ENCODE measurements around the gene ANKRD11. TPM values are rescaled to one million over a fixed set of nuclear protein-coding genes. Genes with fewer than 3 reads are reported as not detected.
"Not testable (repeated sequence)": the region's sequence is repeated elsewhere in the genome, so short reads cannot be mapped to it uniquely, and the experiment has no call there.

ANKRD11 gene
- total RNA-seq, 2 experiments from 2014 or later: 199 to 208 TPM

DNA sequence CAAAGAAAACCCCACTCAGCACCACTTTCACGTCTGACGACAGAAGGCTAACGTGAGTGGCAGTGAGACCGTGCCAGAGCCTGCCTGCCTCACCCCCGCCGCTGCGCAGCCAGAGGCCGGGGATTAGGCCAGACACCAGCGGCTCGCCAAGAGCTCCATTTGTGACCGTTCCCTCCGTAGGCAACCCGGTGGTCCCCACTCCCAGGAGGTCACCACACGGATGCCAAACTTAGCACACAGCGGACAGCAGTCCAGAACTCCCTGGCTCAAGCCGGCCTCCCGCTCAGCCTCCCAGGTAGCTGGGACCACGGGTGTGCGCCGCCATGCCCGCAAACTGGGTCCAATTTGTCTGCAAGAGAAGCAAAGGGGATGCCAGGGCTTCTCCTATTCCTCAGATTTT, 104.6 kb downstream of the ANKRD11 start:
- ChIA-PET POLR2A (no interaction called here), CTCF (no interaction called here)
- DNase-seq: no peak
- peak overlapping the region; percentile 3 for H3K27ac Mint-ChIP-seq
- peaks cover 73% of the 10 kb centered on the region for H3K4me1 Mint-ChIP-seq
- H3K9me3 Mint-ChIP-seq: peaks cover 4% of the 10 kb centered on the region
- H3K27me3 Mint-ChIP-seq: no peaks in the 10 kb centered on the region
- H3K4me3 Mint-ChIP-seq: no peak overlapping the region
- H3K36me3 Mint-ChIP-seq (ENCODE audit: low read depth): peaks cover 27% of the 10 kb centered on the region

DNA sequence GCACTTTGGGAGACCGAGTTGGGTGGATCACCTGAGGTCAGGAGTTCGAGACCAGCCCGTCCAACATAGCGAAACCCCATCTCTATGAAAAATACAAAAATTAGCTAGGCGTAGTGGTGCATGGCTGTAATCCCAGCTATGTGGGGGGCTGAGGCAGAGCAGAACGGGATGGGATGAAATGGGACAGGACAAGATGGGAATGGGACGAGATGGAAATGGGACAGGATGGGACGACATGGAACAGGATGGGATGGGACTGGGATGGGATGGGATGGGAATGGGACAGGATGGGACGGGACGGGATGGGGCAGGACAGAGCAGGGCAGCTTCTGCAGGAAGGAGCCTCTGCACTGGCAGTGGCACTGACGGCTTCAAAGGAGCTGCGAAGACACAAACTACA, 106.1 kb downstream of the ANKRD11 start:
- Mint-ChIP-seq H3K36me3 (ENCODE audit: low read depth) (peaks cover 27% of the 10 kb centered on the region), H3K4me3 (peak overlapping the region; percentile 4), H3K9me3 (peaks cover under 1% of the 10 kb centered on the region), H3K27me3 (no peaks in the 10 kb centered on the region), H3K4me1 (peaks cover 81% of the 10 kb centered on the region), H3K27ac (peak overlapping the region; percentile 58)
- ChIA-PET POLR2A (interaction anchor here (1.3 kb wide), 1 partner anchor 49 kb away, joined by 4 read pairs; no protein-coding TSS in a partner anchor), CTCF (interaction anchor here (0.7 to 1.2 kb wide), 2 partner anchors 13 to 51 kb away, joined by 3 read pairs; no protein-coding TSS in a partner anchor)
- DNase-seq: no peak

DNA sequence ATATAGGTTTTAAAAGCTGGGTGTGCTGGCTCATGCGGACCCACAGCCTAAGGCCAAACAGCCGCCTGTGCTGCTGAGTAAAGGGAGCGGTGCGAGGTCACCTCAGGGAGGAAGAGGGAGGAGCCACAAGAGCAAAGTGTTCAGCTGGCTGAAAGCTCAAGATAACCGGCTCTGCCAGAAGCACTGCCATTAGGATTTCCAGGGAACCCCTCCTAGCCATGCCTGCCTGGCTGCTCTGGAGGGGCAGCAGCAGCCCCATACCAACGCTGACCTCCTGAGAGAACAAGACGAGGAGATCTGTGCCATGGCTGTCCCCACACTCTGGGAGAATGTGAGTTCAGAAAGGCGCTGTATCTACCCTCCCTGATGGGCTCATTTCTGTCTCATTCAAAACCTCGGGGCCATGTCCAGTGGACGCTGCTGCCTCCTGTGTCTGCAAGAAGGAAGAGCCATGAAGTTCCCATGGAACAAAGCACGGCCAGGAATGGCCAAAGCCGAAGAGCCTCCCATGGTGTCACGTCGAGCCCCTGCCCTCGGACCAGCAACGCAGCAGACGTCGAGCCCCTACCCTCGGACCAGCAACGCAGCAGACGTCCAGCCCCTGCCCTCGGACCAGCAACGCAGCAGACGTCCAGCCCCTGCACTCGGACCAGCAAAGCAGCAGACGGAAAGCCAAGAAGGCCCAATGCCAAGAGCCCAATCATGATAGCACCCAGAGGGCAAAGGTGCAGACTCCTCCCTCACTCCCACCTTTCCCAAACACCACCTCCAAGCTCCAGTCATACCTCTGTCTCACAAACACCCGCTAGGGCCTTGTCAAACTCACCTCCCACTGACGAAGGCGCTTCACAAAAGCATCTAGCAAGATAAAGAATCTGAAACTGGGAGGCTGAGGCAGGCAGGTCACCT, 107.0 kb downstream of the ANKRD11 start:
- peak overlapping the region; percentile 87 for H3K27ac Mint-ChIP-seq
- H3K4me1 Mint-ChIP-seq: peaks cover 74% of the 10 kb centered on the region
- H3K36me3 Mint-ChIP-seq (ENCODE audit: low read depth): peaks cover 21% of the 10 kb centered on the region
- peak overlapping the region; percentile 58 for H3K4me3 Mint-ChIP-seq
- no peaks in the 10 kb centered on the region for H3K27me3 Mint-ChIP-seq
- POLR2A ChIA-PET: interaction anchor here (1.1 to 1.3 kb wide), 2 partner anchors 48 to 69 kb away, joined by 3 to 4 read pairs; no protein-coding TSS in a partner anchor
- peak; percentile 53 for DNase-seq
- CTCF ChIA-PET: interaction anchor here (1.2 to 1.4 kb wide), 2 partner anchors 50 to 52 kb away, joined by 3 read pairs; no protein-coding TSS in a partner anchor
- H3K9me3 Mint-ChIP-seq: no peaks in the 10 kb centered on the region

DNA sequence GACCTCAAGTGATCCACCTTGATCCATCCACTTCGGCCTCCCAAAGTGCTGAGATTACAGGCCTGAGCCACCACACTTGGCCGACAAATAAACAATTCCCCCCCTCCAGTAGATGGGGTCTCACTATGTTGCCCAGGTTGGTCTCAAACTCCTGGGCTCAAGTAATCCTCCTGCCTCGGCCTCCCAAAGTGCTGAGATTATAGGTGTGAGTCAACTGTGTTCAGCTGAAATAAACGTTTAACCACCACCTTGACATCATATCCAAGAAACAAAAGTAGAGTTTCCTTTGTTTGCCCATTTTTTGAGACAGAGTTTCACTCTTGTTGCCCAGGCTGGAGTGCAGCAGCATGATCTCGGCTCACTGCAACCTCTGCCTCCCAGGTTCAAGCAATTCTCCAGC, 107.8 kb downstream of the ANKRD11 start:
- Mint-ChIP-seq H3K27ac (peak overlapping the region; percentile 87), H3K4me1 (peaks cover 73% of the 10 kb centered on the region), H3K36me3 (ENCODE audit: low read depth) (peaks cover 21% of the 10 kb centered on the region)
- H3K27me3 Mint-ChIP-seq, DNase-seq, H3K9me3 Mint-ChIP-seq, H3K4me3 Mint-ChIP-seq: not testable (repeated sequence)
- CTCF ChIA-PET: interaction anchor here (0.7 to 1.4 kb wide), 2 partner anchors 50 to 105 kb away, joined by 3 read pairs; no protein-coding TSS in a partner anchor
- POLR2A ChIA-PET: interaction anchor here (0.6 to 1.1 kb wide), 2 partner anchors 68 to 122 kb away, joined by 3 read pairs; no protein-coding TSS in a partner anchor

DNA sequence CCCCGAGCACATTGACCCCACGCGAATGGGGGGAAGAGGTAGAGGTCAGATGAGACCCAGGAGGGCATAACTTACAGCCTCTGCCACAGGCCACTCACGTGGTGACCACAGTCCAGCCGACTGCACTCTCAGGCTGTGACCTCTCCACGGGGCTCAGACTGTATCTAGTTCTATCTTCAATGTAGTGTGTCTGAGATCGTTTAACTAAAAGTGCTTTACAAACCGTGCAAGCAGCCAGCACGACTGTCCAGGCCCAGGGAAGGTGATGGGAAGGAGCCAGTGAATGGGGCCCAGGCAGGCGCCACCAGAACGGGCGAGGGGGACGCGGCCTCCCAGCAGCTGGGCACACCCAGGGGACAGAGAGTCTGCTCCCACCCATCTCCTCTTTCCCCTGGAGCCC, 108.6 kb downstream of the ANKRD11 start:
- DNase-seq: no peak
- POLR2A ChIA-PET: no interaction called here
- no peaks in the 10 kb centered on the region for H3K9me3 Mint-ChIP-seq
- H3K4me1 Mint-ChIP-seq: peaks cover 73% of the 10 kb centered on the region
- H3K36me3 Mint-ChIP-seq (ENCODE audit: low read depth): peaks cover 22% of the 10 kb centered on the region
- no peak overlapping the region for H3K4me3 Mint-ChIP-seq
- CTCF ChIA-PET: no interaction called here
- peak overlapping the region; percentile 47 for H3K27ac Mint-ChIP-seq
- no peaks in the 10 kb centered on the region for H3K27me3 Mint-ChIP-seq

DNA sequence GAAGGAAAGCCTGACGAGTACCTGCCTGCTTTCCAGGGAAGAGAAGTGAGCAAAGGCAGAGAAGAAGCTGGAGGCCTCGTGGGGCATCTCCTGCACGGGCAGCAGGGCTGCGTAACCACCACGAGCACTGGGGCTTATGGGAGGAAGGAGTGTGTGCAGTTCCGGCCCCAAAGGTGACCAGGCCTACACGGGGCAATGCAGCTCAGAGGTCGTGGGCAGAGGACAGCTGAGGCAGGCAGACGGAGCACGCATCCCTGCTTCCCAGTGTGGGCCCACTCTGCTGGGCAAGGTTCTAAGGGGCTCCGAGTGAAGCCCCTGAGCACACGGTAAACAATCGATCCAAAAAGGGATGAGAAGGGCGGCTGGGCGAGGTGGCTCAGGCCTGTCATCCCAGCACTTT, 109.7 kb downstream of the ANKRD11 start:
- Mint-ChIP-seq H3K9me3 (peaks cover 2% of the 10 kb centered on the region), H3K27ac (no peak overlapping the region), H3K36me3 (ENCODE audit: low read depth) (peaks cover 25% of the 10 kb centered on the region)

DNA sequence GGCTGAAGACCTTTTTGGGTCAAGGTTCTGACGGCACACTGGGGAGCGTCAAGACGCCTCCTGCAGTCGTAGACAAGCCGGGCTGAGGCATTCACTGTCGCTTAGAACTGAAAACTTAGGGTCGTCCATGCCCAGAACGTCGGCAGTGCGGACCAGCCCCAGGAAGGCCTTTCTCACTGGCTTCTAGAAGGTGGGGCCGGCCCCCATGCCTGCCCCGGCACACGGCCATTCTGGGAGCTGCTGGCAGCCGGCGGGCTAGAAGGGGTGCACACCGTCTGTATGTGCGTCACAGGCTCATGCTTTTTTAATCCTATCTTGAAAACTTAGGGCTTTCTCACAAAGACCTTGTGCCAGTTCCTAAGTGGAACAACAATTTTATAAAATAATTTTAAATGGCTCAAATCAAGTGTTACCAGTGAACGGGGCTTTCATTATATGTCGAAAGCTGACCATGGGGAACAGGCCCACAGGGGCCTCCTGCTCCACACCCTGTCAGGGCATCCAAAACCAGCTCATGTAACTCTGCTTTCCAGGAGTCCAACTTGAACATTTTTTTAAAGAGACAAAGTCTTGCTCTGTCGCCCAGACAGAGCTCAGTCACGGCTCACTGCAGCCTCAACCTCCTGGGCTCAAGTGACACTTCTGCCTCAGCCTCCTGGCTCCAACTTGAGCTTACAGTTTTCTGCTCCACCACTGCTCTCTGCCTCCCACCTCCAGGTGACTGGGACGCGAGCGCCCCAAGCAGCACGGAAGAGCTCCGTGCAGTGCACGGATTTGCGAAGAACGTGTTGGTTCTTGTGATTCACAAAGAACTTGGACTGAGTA, 111.2 kb downstream of the ANKRD11 start:
- POLR2A ChIA-PET: interaction anchor here (1.0 to 1.6 kb wide), 5 partner anchors 9 to 138 kb away, joined by 3 to 4 read pairs (median 4); no protein-coding TSS in a partner anchor
- DNase-seq: no peak
- Mint-ChIP-seq H3K27ac (no peak overlapping the region), H3K27me3 (no peaks in the 10 kb centered on the region), H3K36me3 (ENCODE audit: low read depth) (peaks cover 22% of the 10 kb centered on the region), H3K4me3 (no peak overlapping the region), H3K9me3 (peaks cover 2% of the 10 kb centered on the region), H3K4me1 (peaks cover 62% of the 10 kb centered on the region)
- CTCF ChIA-PET: interaction anchor here (1.0 kb wide), 1 partner anchor 46 kb away, joined by 4 read pairs; no protein-coding TSS in a partner anchor

More for the DNA sequence above, 109.7 kb downstream of the ANKRD11 start:
- CTCF ChIA-PET: no interaction called here
- POLR2A ChIA-PET: no interaction called here
- Mint-ChIP-seq H3K4me3 (no peak overlapping the region), H3K4me1 (peaks cover 72% of the 10 kb centered on the region), H3K27me3 (no peaks in the 10 kb centered on the region)
- no peak for DNase-seq

DNA sequence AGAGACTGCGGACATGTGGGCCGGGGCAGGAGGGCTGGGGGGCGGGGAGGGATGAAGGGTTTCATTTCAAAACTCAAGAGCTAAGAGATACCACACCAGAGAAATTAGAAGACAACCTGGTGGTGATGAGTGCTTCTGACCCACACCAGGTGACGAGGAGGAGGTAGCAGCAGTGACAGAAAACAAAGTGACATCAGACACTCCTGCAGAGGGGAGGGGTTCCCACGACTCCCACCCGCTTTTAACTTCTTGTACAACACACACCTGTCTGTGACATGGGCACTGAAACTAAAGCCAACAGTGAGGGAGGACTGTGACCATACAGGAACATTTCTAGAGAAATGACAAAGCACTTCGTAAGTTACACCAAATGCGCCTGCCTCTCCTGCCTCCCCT, 112.9 kb downstream of the ANKRD11 start:
- Mint-ChIP-seq H3K27me3 (no peaks in the 10 kb centered on the region), H3K36me3 (ENCODE audit: low read depth) (peaks cover 29% of the 10 kb centered on the region), H3K9me3 (peaks cover 2% of the 10 kb centered on the region), H3K27ac (no peak overlapping the region), H3K4me1 (peaks cover 52% of the 10 kb centered on the region), H3K4me3 (no peak overlapping the region)
- DNase-seq: no peak
- CTCF ChIA-PET: no interaction called here
- POLR2A ChIA-PET: interaction anchor here (1.6 kb wide), 1 partner anchor 16 kb away, joined by 4 read pairs; no protein-coding TSS in a partner anchor

DNA sequence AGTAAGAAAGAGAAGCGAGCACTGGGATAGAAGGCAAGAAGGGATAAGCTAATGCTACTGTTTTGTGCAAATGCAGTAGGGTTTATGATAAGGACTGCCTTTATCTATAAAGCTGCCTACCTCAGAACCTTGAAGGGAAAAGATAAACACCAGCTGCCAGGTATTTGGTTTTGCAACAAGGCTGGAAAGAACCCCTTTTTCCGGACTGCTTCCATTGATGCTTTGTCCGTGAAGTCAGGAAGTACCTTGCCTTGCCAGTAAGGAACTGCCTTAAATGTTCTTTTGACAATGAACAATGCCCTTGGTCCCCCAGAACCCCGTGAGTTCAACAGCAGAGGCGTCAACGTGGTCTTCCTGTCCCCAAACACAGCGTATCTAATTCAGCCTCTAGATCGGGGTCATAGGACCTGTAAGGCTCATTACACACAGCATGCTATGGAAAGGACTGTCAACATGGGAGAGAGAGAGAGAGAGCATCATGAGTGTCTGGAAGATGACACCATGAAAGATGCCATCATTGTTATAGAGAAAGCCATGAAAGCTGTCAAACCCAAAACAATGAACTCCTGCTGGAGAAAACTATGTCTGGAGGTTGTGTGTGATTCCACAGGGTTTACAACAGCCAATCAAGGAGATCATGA, 113.4 kb downstream of the ANKRD11 start:
- ChIA-PET CTCF (no interaction called here), POLR2A (no interaction called here)
- DNase-seq: no peak
- Mint-ChIP-seq H3K36me3 (ENCODE audit: low read depth) (peaks cover 30% of the 10 kb centered on the region), H3K27ac (no peak overlapping the region), H3K9me3 (peaks cover 2% of the 10 kb centered on the region), H3K4me3 (no peak overlapping the region), H3K4me1 (peaks cover 49% of the 10 kb centered on the region), H3K27me3 (no peaks in the 10 kb centered on the region)

DNA sequence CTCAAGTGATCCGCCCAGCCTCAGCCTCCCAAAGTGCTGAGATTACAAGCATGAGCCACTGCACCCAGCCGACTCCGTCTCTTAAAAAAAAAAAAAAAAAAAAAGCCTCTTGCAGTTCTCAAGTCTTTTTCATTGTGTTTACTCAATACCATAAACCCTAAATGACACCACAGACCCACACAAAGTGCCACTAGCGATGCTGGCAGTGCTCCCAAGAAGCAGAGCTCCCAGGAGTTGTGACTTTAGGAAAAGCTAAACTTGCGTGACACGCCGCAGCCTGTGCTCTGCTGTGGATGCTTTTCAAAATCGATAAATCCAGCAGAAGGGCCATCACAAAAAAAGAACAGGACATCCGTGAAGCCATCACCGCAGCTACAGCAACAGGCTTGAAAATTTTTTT, 114.7 kb downstream of the ANKRD11 start:
- H3K4me3 Mint-ChIP-seq: no peak overlapping the region
- no peaks in the 10 kb centered on the region for H3K27me3 Mint-ChIP-seq
- ChIA-PET CTCF (no interaction called here), POLR2A (no interaction called here)
- H3K36me3 Mint-ChIP-seq (ENCODE audit: low read depth): peaks cover 40% of the 10 kb centered on the region
- H3K4me1 Mint-ChIP-seq: peaks cover 44% of the 10 kb centered on the region
- no peak for DNase-seq
- peaks cover 2% of the 10 kb centered on the region for H3K9me3 Mint-ChIP-seq
- no peak overlapping the region for H3K27ac Mint-ChIP-seq

DNA sequence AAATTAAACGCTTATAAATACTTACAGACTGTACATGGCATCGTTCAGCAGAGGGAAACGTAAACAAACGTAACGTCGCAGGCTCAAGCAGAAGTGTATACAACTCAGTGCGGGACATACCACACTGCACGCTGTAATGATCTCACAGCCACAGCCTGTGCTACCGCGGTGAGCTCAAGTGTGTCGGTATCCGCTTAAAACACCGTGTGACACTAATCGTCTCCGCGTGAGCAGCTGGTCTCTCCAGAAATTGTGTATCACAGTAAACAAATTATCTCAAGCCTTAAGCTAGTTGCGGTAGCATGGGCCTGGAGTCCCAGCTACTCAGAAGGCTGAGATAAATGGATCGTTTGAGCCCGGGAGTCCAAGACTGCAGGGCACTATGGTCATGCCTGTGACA, 115.3 kb downstream of the ANKRD11 start:
- peaks cover 39% of the 10 kb centered on the region for H3K36me3 Mint-ChIP-seq (ENCODE audit: low read depth)
- ChIA-PET POLR2A (no interaction called here), CTCF (no interaction called here)
- H3K9me3 Mint-ChIP-seq: peaks cover 2% of the 10 kb centered on the region
- peaks cover 43% of the 10 kb centered on the region for H3K4me1 Mint-ChIP-seq
- H3K27me3 Mint-ChIP-seq: no peaks in the 10 kb centered on the region
- DNase-seq: no peak
- no peak overlapping the region for H3K4me3 Mint-ChIP-seq
- H3K27ac Mint-ChIP-seq: no peak overlapping the region

DNA sequence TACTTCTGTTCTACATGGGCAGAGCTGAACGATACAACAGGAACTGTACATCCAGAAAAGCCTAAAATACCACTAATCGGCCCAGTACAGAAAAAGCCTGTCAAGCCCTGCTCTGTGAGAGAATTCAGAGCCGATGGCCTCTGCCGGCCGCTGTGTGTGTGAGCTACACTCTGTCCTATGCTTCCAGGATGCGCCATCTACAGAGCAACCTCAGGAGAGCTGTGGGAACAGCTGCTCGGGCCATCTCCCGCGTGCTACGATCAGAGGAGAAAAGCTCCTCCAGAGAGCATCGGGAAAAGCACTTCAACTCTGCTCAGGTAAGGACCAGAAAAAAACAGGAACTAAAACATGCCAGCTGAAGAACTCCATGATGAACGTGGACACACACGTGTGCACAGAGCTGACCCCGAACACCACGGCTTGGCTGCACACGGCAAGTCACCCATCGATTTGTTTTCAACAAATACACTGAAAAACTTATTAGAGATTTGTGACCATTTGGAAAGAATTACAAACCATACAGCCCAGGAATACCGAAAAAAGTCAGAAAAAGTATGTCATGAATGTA, 115.9 kb downstream of the ANKRD11 start:
- Mint-ChIP-seq H3K9me3 (peaks cover 2% of the 10 kb centered on the region), H3K27me3 (no peaks in the 10 kb centered on the region), H3K4me3 (no peak overlapping the region), H3K4me1 (peaks cover 44% of the 10 kb centered on the region), H3K36me3 (ENCODE audit: low read depth) (peaks cover 35% of the 10 kb centered on the region), H3K27ac (no peak overlapping the region)
- CTCF ChIA-PET: no interaction called here
- DNase-seq: no peak
- POLR2A ChIA-PET: no interaction called here

Measured in activated CD4-positive, alpha-beta memory T cell treated with anti-CD3 and anti-CD28 coated beads, Interleukin-2, amount 10 ng/mL, durations not matched to agents 7 days and 5 days (primary cell).